ENCODE data around the gene HPD. TPM values are rescaled to one million over a fixed set of nuclear protein-coding genes. Genes with fewer than 3 reads are reported as not detected.
"Not testable (repeated sequence)": the region's sequence is repeated elsewhere in the genome, so short reads cannot be mapped to it uniquely, and the experiment has no call there.

The HPD gene
- polyA plus RNA-seq: not detected

GRCh38 chr12:121858662-121859572 is at the start of gene HPD:
TSS of gene HPD (minus strand) at chr12:121858859. CDS start at chr12:121858823, 36 bp downstream.
- DNase-seq: no peak
- H3K9me3 Mint-ChIP-seq: no peaks in the 10 kb centered on the region

GRCh38 chr12:121905746-121906145 is 47.1 kb upstream of the HPD start:
- Mint-ChIP-seq H3K36me3 (peaks cover 19 to 48% (median 23%) of the 10 kb centered on the region in 3 donors), H3K4me1 (peaks cover 0 to 5% of the 10 kb centered on the region in 2 donors), H3K27ac (no peak overlapping the region), H3K4me3 (no peak overlapping the region), H3K9me3 (no peaks in the 10 kb centered on the region), H3K27me3 (ENCODE audit: low read depth in 3 of 3) (peaks cover 0 to 2% (median 2%) of the 10 kb centered on the region in 3 donors)
- no peak for DNase-seq

More at GRCh38 chr12:121858662-121859572, at the start of gene HPD:
- H3K4me3 Mint-ChIP-seq: no peak within 1 kb of the TSS
- no peak within 1 kb of the TSS for H3K27ac Mint-ChIP-seq
- H3K36me3 Mint-ChIP-seq: no peaks in the 10 kb centered on the region
- H3K27me3 Mint-ChIP-seq (ENCODE audit: low read depth in 3 of 3): peaks cover 0 to 2% (median 0%) of the 10 kb centered on the region in 3 donors
- no peaks in the 10 kb centered on the region for H3K4me1 Mint-ChIP-seq

- no peak for DNase-seq
- Mint-ChIP-seq H3K27ac (no peak overlapping the region), H3K4me3 (no peak overlapping the region), H3K36me3 (peaks cover 16 to 38% (median 23%) of the 10 kb centered on the region in 3 donors), H3K27me3 (ENCODE audit: low read depth in 3 of 3) (peaks cover 0 to 4% (median 2%) of the 10 kb centered on the region in 3 donors), H3K9me3 (no peaks in the 10 kb centered on the region), H3K4me1 (no peaks in the 10 kb centered on the region)
Measured at GRCh38 chr12:121903202-121903601, 44.5 kb upstream of the HPD start.

- H3K9me3 Mint-ChIP-seq: no peaks in the 10 kb centered on the region
- peaks cover 2% of the 10 kb centered on the region in 2 donors for H3K4me1 Mint-ChIP-seq
- H3K36me3 Mint-ChIP-seq: peaks cover 12 to 34% (median 15%) of the 10 kb centered on the region in 3 donors
- no peak overlapping the region for H3K4me3 Mint-ChIP-seq
- DNase-seq: no peak
- no peak overlapping the region for H3K27ac Mint-ChIP-seq
- H3K27me3 Mint-ChIP-seq (ENCODE audit: low read depth in 3 of 3): peaks cover 0 to 5% (median 4%) of the 10 kb centered on the region in 3 donors
Measured at GRCh38 chr12:121899590-121899989, 40.9 kb upstream of the HPD start.

- Mint-ChIP-seq H3K27ac (no peak overlapping the region), H3K4me3 (no peak overlapping the region), H3K36me3 (peaks cover 10 to 33% (median 12%) of the 10 kb centered on the region in 3 donors), H3K9me3 (no peaks in the 10 kb centered on the region), H3K4me1 (peaks cover 6 to 15% of the 10 kb centered on the region in 2 donors), H3K27me3 (ENCODE audit: low read depth in 3 of 3) (peaks cover 0 to 5% (median 4%) of the 10 kb centered on the region in 3 donors)
- DNase-seq: no peak
Measured at GRCh38 chr12:121898287-121898686, 39.6 kb upstream of the HPD start.

GRCh38 chr12:121894633-121895032 is 36.0 kb upstream of the HPD start:
- DNase-seq: no peak
- H3K4me1 Mint-ChIP-seq: peaks cover 15 to 39% of the 10 kb centered on the region in 2 donors
- H3K27ac Mint-ChIP-seq: no peak overlapping the region
- peaks cover 0 to 14% (median 4%) of the 10 kb centered on the region in 3 donors for H3K36me3 Mint-ChIP-seq
- peaks cover 0 to 3% (median 0%) of the 10 kb centered on the region in 3 donors for H3K27me3 Mint-ChIP-seq (ENCODE audit: low read depth in 3 of 3)
- H3K4me3 Mint-ChIP-seq: no peak overlapping the region
- no peaks in the 10 kb centered on the region for H3K9me3 Mint-ChIP-seq

GRCh38 chr12:121893961-121894460 is 35.4 kb upstream of the HPD start:
- peaks cover 0 to 14% (median 4%) of the 10 kb centered on the region in 3 donors for H3K36me3 Mint-ChIP-seq
- H3K4me1 Mint-ChIP-seq: peaks cover 22 to 45% of the 10 kb centered on the region in 2 donors
- H3K9me3 Mint-ChIP-seq: no peaks in the 10 kb centered on the region
- no peak overlapping the region for H3K4me3 Mint-ChIP-seq
- H3K27ac Mint-ChIP-seq: peak overlapping the region in 4 of 6 donors; percentile 34 to 60 (median 52)
- no peak for DNase-seq
- peaks cover 0 to 5% (median 0%) of the 10 kb centered on the region in 3 donors for H3K27me3 Mint-ChIP-seq (ENCODE audit: low read depth in 3 of 3)

GRCh38 chr12:121892673-121893561 is 34.3 kb upstream of the HPD start:
- H3K36me3 Mint-ChIP-seq: peaks cover 0 to 14% (median 4%) of the 10 kb centered on the region in 3 donors
- peaks cover 33 to 56% of the 10 kb centered on the region in 2 donors for H3K4me1 Mint-ChIP-seq
- H3K4me3 Mint-ChIP-seq: no peak overlapping the region
- no peak for DNase-seq
- peaks cover 0 to 14% (median 2%) of the 10 kb centered on the region in 3 donors for H3K27me3 Mint-ChIP-seq (ENCODE audit: low read depth in 3 of 3)
- no peaks in the 10 kb centered on the region for H3K9me3 Mint-ChIP-seq
- H3K27ac Mint-ChIP-seq: peak overlapping the region in 2 of 6 donors; percentile 8 to 9

GRCh38 chr12:121889661-121890060 is 31.0 kb upstream of the HPD start:
- not testable (repeated sequence) for H3K9me3 Mint-ChIP-seq, DNase-seq, H3K36me3 Mint-ChIP-seq
- Mint-ChIP-seq H3K4me1 (peaks cover 34 to 57% of the 10 kb centered on the region in 2 donors), H3K4me3 (peak overlapping the region; percentile 98 to 100 (median 98)), H3K27ac (peak overlapping the region; percentile 91 to 99 (median 98)), H3K27me3 (ENCODE audit: low read depth in 3 of 3) (peaks cover 0 to 17% (median 2%) of the 10 kb centered on the region in 3 donors)

GRCh38 chr12:121889274-121889624 is 30.6 kb upstream of the HPD start:
- Mint-ChIP-seq H3K4me1 (peaks cover 34 to 53% of the 10 kb centered on the region in 2 donors), H3K36me3 (peaks cover 0 to 3% (median 0%) of the 10 kb centered on the region in 3 donors), H3K27ac (peak overlapping the region; percentile 91 to 99 (median 98)), H3K4me3 (peak overlapping the region; percentile 98 to 100 (median 98)), H3K27me3 (ENCODE audit: low read depth in 3 of 3) (peaks cover 0 to 18% (median 2%) of the 10 kb centered on the region in 3 donors), H3K9me3 (no peaks in the 10 kb centered on the region)
- DNase-seq: no peak

GRCh38 chr12:121888478-121889273 is 30.0 kb upstream of the HPD start, which contains the start of gene PSMD9:
TSS of gene PSMD9 (plus strand) at chr12:121888790. CDS start at chr12:121888857, 67 bp downstream.
- DNase-seq: peak; percentile 97
- Mint-ChIP-seq H3K4me3 (peak within 1 kb of the TSS; percentile 98 to 100 (median 98)), H3K27ac (peak within 1 kb of the TSS; percentile 91 to 99 (median 98)), H3K36me3 (no peaks in the 10 kb centered on the region), H3K27me3 (ENCODE audit: low read depth in 3 of 3) (peaks cover 0 to 18% (median 2%) of the 10 kb centered on the region in 3 donors), H3K9me3 (no peaks in the 10 kb centered on the region), H3K4me1 (peaks cover 32 to 47% of the 10 kb centered on the region in 2 donors)

- H3K27ac Mint-ChIP-seq: peak overlapping the region; percentile 91 to 99 (median 98)
- no peaks in the 10 kb centered on the region for H3K36me3 Mint-ChIP-seq
- DNase-seq: no peak
- peak overlapping the region; percentile 98 to 100 (median 98) for H3K4me3 Mint-ChIP-seq
- H3K9me3 Mint-ChIP-seq: no peaks in the 10 kb centered on the region
- peaks cover 30 to 41% of the 10 kb centered on the region in 2 donors for H3K4me1 Mint-ChIP-seq
- H3K27me3 Mint-ChIP-seq (ENCODE audit: low read depth in 3 of 3): peaks cover 0 to 18% (median 2%) of the 10 kb centered on the region in 3 donors
Measured at GRCh38 chr12:121888083-121888477, 29.4 kb upstream of the HPD start.
